HEK293T (cell line): ENCODE data around the gene MIDN.
"Not testable (repeated sequence)": the region's sequence is repeated elsewhere in the genome, so short reads cannot be mapped to it uniquely, and the experiment has no call there.

Experiments used
- ARNT ChIP-seq: fragments of 450-650 bp; IDR thresholded peaks from 2 replicates; pipeline ENCODE4 v1.6.1; 2017; ENCODE audit warnings: mild to moderate bottlenecking
- CTBP1 ChIP-seq: fragments of 450-650 bp; IDR thresholded peaks from 2 replicates; pipeline ENCODE4 v1.6.1; 2016; ENCODE audit warnings: borderline replicate concordance
- FOXK2 ChIP-seq: fragments of 450-650 bp; IDR thresholded peaks from 2 replicates; pipeline ENCODE4 v1.6.1; 2016; ENCODE audit warnings: mild to moderate bottlenecking
- L3MBTL2 ChIP-seq: fragments of 450-650 bp; conservative IDR thresholded peaks from 2 replicates; pipeline ENCODE4 v1.6.1; 2016; ENCODE audit warnings: mild to moderate bottlenecking
- LEF1 ChIP-seq: fragments of 450-650 bp; IDR thresholded peaks from 2 replicates; pipeline ENCODE4 v1.6.1; 2017; ENCODE audit warnings: mild to moderate bottlenecking, borderline replicate concordance
- NFRKB ChIP-seq: fragments of 450-650 bp; IDR thresholded peaks from 2 replicates; pipeline ENCODE4 v1.6.1; 2016; ENCODE audit warnings: mild to moderate bottlenecking, moderate library complexity
- SP1 ChIP-seq: fragments of 450-650 bp; IDR thresholded peaks from 2 replicates; pipeline ENCODE4 v1.6.1; 2017

- not testable (repeated sequence) for TF ChIP-seq FOXK2, CTBP1, L3MBTL2, NFRKB, SP1, ARNT, LEF1
Measured at GRCh38 chr19:1200614-1201013, 47.8 kb upstream of the MIDN start.
